GM20000 (cell line): ENCODE measurements around the gene EGFL7.

Experiments used
- DNase-seq: peaks from one replicate; pipeline ENCODE4 v3.0.0; 2012; ENCODE audit warnings: low spot score
- TF ChIP-seq, protein P1 (sequence below): IDR thresholded peaks from 2 replicates; pipeline ENCODE4 v1.5.1; 2012; ENCODE audit warnings: mild to moderate bottlenecking, control low read depth; ENCODE audit errors: extremely low read depth, missing control alignments

The EGFL7 gene

DNA sequence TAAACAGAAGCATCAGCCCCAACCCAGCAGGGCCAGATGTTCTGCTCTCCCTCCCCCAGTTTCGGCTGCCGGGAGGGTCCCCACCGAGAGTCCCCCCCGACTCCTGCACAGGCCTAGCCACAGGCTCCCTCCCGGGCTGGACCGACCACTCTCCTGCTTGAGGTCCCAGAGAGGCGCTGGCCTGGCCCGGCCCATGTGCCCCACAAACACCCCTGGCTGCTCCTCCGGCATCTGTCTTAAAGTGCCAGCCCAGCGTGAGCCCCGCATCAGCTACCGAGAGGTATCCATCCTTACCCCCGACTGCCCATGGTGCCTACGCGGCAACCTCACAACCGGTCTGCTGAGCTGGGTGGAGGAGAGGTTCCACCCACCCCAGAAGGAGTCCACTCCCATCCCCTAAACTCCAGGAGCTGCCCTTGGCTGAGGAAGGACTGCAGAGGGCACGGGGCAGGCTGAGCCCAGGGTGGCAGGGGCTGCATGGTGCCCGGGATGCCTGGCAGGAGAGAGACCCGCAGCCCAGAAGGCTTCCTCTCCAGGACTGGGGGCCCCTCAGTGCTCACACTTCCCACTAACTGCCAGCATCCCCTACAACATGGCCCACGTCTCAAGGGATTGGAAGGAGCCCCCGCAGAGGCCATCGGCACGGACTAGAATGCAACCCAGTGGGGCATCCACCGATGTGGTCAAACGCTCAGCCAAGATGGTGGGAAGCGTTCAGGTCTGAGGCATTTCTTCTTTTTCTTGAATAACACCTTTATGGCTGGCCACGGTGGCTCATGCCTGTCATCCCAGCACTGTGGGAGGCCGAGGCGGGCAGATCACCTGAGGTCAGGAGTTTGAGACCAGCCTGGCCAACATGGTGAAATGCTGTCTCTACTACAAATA is 15.6 kb upstream of the EGFL7 start:
- TF ChIP-seq, protein P1, sequence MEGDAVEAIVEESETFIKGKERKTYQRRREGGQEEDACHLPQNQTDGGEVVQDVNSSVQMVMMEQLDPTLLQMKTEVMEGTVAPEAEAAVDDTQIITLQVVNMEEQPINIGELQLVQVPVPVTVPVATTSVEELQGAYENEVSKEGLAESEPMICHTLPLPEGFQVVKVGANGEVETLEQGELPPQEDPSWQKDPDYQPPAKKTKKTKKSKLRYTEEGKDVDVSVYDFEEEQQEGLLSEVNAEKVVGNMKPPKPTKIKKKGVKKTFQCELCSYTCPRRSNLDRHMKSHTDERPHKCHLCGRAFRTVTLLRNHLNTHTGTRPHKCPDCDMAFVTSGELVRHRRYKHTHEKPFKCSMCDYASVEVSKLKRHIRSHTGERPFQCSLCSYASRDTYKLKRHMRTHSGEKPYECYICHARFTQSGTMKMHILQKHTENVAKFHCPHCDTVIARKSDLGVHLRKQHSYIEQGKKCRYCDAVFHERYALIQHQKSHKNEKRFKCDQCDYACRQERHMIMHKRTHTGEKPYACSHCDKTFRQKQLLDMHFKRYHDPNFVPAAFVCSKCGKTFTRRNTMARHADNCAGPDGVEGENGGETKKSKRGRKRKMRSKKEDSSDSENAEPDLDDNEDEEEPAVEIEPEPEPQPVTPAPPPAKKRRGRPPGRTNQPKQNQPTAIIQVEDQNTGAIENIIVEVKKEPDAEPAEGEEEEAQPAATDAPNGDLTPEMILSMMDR, result no peak
- DNase-seq, result no peak

DNA sequence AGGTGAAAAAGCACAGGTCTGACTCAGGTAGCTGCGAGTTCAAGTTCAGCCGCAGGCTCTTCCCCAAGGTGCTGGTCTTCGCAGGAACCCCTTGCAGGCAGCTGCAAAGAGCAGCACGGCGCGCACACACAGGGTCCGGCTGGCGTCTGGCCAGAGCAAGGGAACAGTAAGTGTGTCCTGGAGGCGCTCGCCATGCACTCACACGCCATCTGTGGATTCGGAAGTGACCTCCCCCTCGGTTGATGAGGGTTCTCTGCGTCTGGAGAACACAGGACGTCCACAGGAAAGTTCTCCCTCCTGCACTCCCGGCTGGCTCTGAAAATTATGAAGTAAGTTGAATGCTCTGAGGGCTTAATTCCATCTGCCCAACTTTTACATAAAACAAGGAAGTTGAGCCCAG is 14.0 kb upstream of the EGFL7 start:
- DNase-seq, result no peak
- TF ChIP-seq, protein P1, result no peak

DNA sequence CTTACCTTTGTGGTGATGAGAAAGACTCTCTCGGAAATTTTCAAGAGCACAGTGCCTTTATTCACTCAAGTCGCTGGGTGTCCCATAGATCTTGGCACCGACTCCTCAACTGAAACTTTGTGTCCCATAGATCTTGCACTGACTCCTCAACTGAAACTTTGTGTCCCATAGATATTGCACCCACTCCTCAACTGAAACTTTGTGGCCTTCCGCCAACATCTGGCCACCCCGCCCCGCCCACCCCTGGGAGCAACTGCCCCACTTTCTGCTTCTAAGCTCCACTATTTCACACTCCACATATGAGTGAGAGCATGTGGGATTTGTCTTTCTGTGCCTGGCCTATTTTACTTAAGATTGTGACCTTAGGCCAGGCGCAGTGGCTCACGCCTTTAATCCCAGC is 12.7 kb upstream of the EGFL7 start:
- DNase-seq, result no peak

DNA sequence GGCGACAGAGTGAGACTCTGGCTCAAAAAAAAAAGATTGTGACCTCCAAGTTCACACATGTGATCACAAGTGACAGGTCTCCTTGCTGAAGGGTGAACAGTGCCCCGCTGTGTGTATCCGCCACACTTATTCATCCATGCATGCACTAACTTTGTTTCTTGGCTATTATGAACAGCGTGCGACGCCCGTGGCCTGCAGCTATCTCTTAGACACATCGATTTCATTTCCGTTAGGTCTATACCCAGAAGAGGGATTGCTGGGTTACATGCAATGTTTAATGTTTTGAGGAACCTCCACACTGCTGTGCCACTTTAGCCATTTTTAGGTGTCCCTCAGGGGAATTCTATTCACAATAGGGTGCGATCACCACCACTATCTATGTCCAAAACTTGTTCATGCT is 12.1 kb upstream of the EGFL7 start:
- no peak for DNase-seq
- TF ChIP-seq, protein P1, result no peak

More for the DNA sequence above, 12.7 kb upstream of the EGFL7 start:
- TF ChIP-seq, protein P1, result no peak

DNA sequence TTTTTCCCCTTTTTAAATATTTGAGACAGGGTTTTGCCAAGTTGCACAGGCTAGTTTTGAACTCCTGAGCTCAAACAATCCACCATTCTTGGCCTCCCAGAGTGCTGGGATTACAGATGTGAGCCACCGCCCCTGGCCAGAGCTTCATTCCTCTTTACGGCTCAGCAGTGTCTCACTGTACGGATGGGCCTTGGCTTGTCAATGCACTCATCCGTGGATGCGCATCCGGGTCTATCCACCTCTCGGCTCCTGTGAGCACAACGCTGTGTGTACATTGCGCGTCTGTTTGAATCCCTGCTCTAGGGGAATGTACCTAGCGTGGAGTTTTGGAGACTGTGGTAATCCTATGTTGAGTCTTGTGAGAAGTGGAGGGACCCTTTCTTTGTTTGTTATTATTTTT is 10.9 kb upstream of the EGFL7 start:
- no peak for DNase-seq
- TF ChIP-seq, protein P1, result no peak

DNA sequence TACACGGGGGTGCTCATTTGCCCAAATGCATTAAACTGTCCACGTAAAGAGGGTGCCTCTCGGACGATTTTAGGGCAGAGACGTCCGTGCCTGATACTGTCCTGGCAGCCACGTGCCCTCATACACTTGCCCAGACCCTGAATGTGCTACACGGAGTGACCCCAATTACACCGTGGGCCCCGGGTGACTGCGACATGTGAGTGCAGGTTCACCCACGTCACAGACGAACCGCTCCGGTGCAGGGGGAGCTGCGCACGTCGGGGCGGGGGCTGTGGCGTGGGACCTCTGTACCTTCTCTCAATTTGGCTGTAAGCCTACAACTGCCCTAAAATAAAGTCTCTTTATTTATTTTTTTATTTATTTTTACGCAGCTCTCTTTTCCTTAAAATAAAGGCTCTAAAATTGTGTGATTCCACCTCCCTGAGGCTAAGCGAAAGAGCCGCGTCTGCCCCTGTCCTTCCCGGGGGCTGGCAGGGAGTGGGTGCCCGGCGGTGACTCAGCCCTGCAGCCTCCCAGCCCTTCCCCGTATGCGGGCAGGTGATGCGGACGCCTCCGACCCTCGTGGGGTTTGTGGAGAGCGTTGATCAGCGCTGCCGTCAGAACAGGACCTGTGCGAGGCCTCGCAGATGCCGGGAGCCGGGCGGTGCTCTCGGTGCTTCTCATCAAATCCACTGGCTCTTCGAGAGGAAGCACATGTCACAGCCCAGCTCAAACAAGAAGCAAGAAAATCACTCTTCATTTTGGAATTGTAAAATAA is 9.2 kb upstream of the EGFL7 start:
- no peak for DNase-seq
- TF ChIP-seq, protein P1, result no peak
